ENCODE measurements around the gene GNB3.

DNA sequence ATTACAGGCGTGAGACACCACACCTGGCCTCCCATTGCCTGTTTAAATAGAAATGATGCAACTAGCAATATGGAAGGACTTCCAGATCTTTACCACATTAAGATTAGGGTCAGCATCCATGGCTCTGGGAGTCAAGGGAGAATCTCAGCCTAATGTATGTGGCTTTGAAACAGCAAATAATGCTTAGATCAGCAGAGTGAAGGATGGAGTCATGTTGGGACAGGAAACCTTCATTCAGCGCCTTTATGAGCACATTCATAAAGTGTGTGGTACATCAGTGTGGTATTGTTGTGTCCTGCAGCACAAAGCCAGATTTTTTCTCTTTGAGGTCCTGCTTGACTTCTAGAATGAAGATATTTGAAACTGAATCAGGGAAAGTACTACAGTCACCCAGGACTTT, 47.6 kb downstream of the GNB3 start:
- TF ChIP-seq ZC3H10 (CRISPR knock-in tag; IDR thresholded peaks at IDR 0.05) = no peak
- TF ChIP-seq, protein P1, sequence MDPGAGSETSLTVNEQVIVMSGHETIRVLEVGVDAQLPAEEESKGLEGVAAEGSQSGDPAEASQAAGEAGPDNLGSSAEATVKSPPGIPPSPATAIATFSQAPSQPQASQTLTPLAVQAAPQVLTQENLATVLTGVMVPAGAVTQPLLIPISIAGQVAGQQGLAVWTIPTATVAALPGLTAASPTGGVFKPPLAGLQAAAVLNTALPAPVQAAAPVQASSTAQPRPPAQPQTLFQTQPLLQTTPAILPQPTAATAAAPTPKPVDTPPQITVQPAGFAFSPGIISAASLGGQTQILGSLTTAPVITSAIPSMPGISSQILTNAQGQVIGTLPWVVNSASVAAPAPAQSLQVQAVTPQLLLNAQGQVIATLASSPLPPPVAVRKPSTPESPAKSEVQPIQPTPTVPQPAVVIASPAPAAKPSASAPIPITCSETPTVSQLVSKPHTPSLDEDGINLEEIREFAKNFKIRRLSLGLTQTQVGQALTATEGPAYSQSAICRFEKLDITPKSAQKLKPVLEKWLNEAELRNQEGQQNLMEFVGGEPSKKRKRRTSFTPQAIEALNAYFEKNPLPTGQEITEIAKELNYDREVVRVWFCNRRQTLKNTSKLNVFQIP (CRISPR knock-in tag; IDR thresholded peaks at IDR 0.05; ENCODE audit: borderline replicate concordance, low read depth) = no peak
- no peak for TF ChIP-seq ZFP30 (CRISPR knock-in tag; IDR thresholded peaks at IDR 0.05)
- TF ChIP-seq ZFP3 (CRISPR knock-in tag; IDR thresholded peaks at IDR 0.05) = no peak
- no peak for TF ChIP-seq ARNTL (CRISPR knock-in tag; IDR thresholded peaks at IDR 0.05; ENCODE audit: borderline replicate concordance, low read depth)
- TF ChIP-seq, protein P2, sequence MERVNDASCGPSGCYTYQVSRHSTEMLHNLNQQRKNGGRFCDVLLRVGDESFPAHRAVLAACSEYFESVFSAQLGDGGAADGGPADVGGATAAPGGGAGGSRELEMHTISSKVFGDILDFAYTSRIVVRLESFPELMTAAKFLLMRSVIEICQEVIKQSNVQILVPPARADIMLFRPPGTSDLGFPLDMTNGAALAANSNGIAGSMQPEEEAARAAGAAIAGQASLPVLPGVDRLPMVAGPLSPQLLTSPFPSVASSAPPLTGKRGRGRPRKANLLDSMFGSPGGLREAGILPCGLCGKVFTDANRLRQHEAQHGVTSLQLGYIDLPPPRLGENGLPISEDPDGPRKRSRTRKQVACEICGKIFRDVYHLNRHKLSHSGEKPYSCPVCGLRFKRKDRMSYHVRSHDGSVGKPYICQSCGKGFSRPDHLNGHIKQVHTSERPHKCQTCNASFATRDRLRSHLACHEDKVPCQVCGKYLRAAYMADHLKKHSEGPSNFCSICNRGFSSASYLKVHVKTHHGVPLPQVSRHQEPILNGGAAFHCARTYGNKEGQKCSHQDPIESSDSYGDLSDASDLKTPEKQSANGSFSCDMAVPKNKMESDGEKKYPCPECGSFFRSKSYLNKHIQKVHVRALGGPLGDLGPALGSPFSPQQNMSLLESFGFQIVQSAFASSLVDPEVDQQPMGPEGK (CRISPR knock-in tag; IDR thresholded peaks at IDR 0.05; ENCODE audit: borderline replicate concordance) = no peak
- no peak for TF ChIP-seq PPARA (CRISPR knock-in tag; IDR thresholded peaks at IDR 0.05; ENCODE audit: borderline replicate concordance)
- TF ChIP-seq RARB (CRISPR knock-in tag; IDR thresholded peaks at IDR 0.05) = no peak
- TF ChIP-seq SNAI2 (CRISPR knock-in tag; IDR thresholded peaks at IDR 0.05) = no peak
- no peak for TF ChIP-seq TCF4 (CRISPR knock-in tag; IDR thresholded peaks at IDR 0.05; ENCODE audit: borderline replicate concordance)

All from SK-N-SH treated with all-trans-retinoic acid at 6 μM for 48 hours (cell line).